HCT116 (cell line): ENCODE data around the gene PC. TPM values are rescaled to one million over a fixed set of nuclear protein-coding genes. Genes with fewer than 3 reads are reported as not detected.

Experiments used
- CBX3 ChIP-seq: IDR thresholded peaks from 2 replicates; pipeline ENCODE4 v1.6.1; 2012; ENCODE audit warnings: low read depth
- EZH2phosphoT487 ChIP-seq: fragments of 200-600 bp; IDR thresholded peaks from 2 replicates; pipeline ENCODE4 v1.6.1; 2018; ENCODE audit warnings: antibody characterized with exemption, borderline replicate concordance
- SRF ChIP-seq: IDR thresholded peaks from 2 replicates; pipeline ENCODE4 v1.6.1; 2012; ENCODE audit warnings: low read depth
- TCF7L2 ChIP-seq: IDR thresholded peaks from 2 replicates; pipeline ENCODE4 v1.7.0; 2011; ENCODE audit warnings: borderline replicate concordance, inconsistent platforms; ENCODE audit not compliant: insufficient read depth, insufficient read length; ENCODE audit errors: extremely low read depth
- ZNF274 ChIP-seq: fragments of 200-500 bp; sonication (Bioruptor generic); IDR thresholded peaks from 2 replicates; pipeline ENCODE4 v1.6.1; 2014; ENCODE audit warnings: mild to moderate bottlenecking, low read depth, low read length, inconsistent platforms
- total RNA-seq: library from RNA; stranded (reverse); gene quantifications from one replicate; pipeline ENCODE4 v1.2.1, GENCODE V29; 2021; ENCODE audit not compliant: unreplicated experiment
- TF ChIP-seq, protein P1 (sequence below), 3 experiments: fragments of 200-600 bp in 1 of 3; sonication (generic) in 1 of 3; IDR thresholded peaks in 2 of 3; conservative IDR thresholded peaks in 1 of 3; 2 replicates each; pipeline ENCODE4 v1.5.1; 2012 to 2017; ENCODE audit warnings: low read depth in 2 of 3, low read length in 2 of 3, antibody characterized with exemption in 1 of 3, borderline replicate concordance in 1 of 3, control low read depth in 1 of 3, mild to moderate bottlenecking in 1 of 3, mixed read lengths in 1 of 3, mixed run types in 1 of 3, moderate library complexity in 1 of 3; ENCODE audit not compliant: insufficient read depth in 1 of 3
- TF ChIP-seq, protein P2 (sequence below): IDR thresholded peaks from 2 replicates; pipeline ENCODE4 v1.6.1; 2011; ENCODE audit warnings: mild to moderate bottlenecking, low read length, moderate library complexity; ENCODE audit not compliant: insufficient replicate concordance; ENCODE audit errors: extremely low read depth

PC gene
- total RNA-seq, 1 experiment from 2014 or later, result 24.1 TPM

DNA sequence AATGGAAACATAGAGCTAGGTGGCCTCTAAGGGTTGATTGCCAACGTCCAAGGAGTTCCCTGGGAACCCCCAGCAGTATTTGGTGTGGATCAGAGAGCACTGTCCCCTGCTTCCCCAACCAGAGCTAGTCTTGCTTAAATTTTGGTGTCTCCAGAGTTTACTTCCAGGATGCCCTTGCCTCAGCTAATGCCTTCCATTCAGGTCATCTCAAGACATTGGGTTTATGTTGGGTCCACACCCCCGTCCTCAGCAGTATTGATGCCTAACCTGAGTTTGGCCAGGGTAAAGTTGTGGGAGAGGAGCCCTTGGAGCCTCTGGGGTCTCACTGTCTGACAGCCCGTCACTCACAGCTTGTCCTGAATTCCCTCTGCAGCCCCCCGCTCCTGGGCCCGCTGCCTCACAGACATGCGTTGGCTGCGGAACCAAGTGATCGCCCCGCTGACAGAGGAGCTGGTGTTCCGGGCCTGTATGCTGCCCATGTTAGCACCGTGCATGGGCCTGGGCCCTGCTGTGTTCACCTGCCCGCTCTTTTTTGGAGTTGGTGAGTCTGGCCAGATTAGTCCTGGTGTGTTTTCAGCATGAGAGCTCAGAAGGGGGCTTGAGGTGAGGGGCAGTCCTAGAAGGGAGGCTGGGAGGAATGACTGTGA, 113.6 kb downstream of the PC start (continued):
- TF ChIP-seq, protein P1, sequence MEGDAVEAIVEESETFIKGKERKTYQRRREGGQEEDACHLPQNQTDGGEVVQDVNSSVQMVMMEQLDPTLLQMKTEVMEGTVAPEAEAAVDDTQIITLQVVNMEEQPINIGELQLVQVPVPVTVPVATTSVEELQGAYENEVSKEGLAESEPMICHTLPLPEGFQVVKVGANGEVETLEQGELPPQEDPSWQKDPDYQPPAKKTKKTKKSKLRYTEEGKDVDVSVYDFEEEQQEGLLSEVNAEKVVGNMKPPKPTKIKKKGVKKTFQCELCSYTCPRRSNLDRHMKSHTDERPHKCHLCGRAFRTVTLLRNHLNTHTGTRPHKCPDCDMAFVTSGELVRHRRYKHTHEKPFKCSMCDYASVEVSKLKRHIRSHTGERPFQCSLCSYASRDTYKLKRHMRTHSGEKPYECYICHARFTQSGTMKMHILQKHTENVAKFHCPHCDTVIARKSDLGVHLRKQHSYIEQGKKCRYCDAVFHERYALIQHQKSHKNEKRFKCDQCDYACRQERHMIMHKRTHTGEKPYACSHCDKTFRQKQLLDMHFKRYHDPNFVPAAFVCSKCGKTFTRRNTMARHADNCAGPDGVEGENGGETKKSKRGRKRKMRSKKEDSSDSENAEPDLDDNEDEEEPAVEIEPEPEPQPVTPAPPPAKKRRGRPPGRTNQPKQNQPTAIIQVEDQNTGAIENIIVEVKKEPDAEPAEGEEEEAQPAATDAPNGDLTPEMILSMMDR (IDR thresholded peaks at IDR 0.05 in 2 of 3, conservative IDR thresholded peaks at IDR 0.05 in 1 of 3; ENCODE audit: borderline replicate concordance in 1 of 3, insufficient read depth in 1 of 3, low read depth in 2 of 3, low read length in 2 of 3), result no peak
- no peak for TF ChIP-seq TCF7L2
- TF ChIP-seq EZH2phosphoT487, result no peak
- no peak for TF ChIP-seq CBX3
- no peak for TF ChIP-seq ZNF274
- TF ChIP-seq SRF, result no peak
- TF ChIP-seq, protein P2, sequence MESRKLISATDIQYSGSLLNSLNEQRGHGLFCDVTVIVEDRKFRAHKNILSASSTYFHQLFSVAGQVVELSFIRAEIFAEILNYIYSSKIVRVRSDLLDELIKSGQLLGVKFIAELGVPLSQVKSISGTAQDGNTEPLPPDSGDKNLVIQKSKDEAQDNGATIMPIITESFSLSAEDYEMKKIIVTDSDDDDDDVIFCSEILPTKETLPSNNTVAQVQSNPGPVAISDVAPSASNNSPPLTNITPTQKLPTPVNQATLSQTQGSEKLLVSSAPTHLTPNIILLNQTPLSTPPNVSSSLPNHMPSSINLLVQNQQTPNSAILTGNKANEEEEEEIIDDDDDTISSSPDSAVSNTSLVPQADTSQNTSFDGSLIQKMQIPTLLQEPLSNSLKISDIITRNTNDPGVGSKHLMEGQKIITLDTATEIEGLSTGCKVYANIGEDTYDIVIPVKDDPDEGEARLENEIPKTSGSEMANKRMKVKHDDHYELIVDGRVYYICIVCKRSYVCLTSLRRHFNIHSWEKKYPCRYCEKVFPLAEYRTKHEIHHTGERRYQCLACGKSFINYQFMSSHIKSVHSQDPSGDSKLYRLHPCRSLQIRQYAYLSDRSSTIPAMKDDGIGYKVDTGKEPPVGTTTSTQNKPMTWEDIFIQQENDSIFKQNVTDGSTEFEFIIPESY, result no peak
